GM12891 (cell line): ENCODE results near the gene UBAC1.

Experiments used
- POLR2AphosphoS5 ChIP-seq: IDR thresholded peaks from 2 replicates; pipeline ENCODE4 v1.6.1; 2011; ENCODE audit warnings: low read depth, low read length, control low read depth
- TAF1 ChIP-seq: IDR thresholded peaks from 2 replicates; pipeline ENCODE4 v1.6.1; 2011; ENCODE audit warnings: low read depth, low read length, control low read depth

DNA sequence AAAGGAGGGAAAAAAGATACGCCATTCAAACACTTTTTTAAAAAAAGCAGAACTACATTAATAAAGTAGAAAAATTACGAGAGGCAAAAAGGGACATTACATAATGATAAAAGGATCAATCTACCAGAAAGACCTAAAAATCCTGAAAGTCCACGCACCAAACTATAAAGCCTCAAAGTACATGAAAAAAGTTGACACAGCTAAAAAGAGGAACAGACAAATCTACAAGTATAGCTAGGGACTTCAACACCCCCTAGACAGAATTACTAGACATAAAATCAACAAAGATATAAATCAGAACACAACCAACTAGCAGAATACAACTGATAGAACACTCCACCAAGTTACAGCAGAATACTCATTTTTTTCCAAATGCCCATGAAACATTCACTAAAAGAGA is 65.0 kb downstream of the UBAC1 start:
- TF ChIP-seq POLR2AphosphoS5 (no peak), TAF1 (no peak)
